ENCODE measurements around the gene GPATCH3.

GPATCH3 gene

GRCh38 chr1:26938004-26938658 lies 37.9 kb upstream of the GPATCH3 start:
- H3K4me3 ChIP-seq (ENCODE audit: low read length), result no peak overlapping the region
- peaks cover 35% of the 10 kb centered on the region for H3K36me3 ChIP-seq (ENCODE audit: control insufficient read depth, insufficient read depth, low read length, severe bottlenecking)
- H3K27me3 ChIP-seq (replicated peaks; ENCODE audit: control insufficient read depth, insufficient read depth, low read length), result no peaks in the 10 kb centered on the region
- no peaks in the 10 kb centered on the region for H3K9me3 ChIP-seq (ENCODE audit: control insufficient read depth, low read length)
- peak overlapping the region; percentile 20 for H3K9ac ChIP-seq (ENCODE audit: low read length)
- no peak for DNase-seq (ENCODE audit: low read depth)
- H3K4me1 ChIP-seq (ENCODE audit: control insufficient read depth, insufficient read depth, low read length), result peaks cover 5% of the 10 kb centered on the region

- Histone ChIP-seq H3K9me3 (ENCODE audit: control insufficient read depth, low read length) (no peaks in the 10 kb centered on the region), H3K4me1 (ENCODE audit: control insufficient read depth, insufficient read depth, low read length) (peaks cover 5% of the 10 kb centered on the region), H3K9ac (ENCODE audit: low read length) (no peak overlapping the region), H3K27me3 (replicated peaks; ENCODE audit: control insufficient read depth, insufficient read depth, low read length) (no peaks in the 10 kb centered on the region), H3K4me3 (ENCODE audit: low read length) (no peak overlapping the region), H3K36me3 (ENCODE audit: control insufficient read depth, insufficient read depth, low read length, severe bottlenecking) (peaks cover 22% of the 10 kb centered on the region)
- no peak for DNase-seq (ENCODE audit: low read depth)
Observed at GRCh38 chr1:26936823-26937222, 36.6 kb upstream of the GPATCH3 start.

GRCh38 chr1:26932531-26932930 lies 32.3 kb upstream of the GPATCH3 start:
- no peaks in the 10 kb centered on the region for H3K27me3 ChIP-seq (replicated peaks; ENCODE audit: control insufficient read depth, insufficient read depth, low read length)
- no peaks in the 10 kb centered on the region for H3K4me1 ChIP-seq (ENCODE audit: control insufficient read depth, insufficient read depth, low read length)
- no peak overlapping the region for H3K9ac ChIP-seq (ENCODE audit: low read length)
- no peak overlapping the region for H3K4me3 ChIP-seq (ENCODE audit: low read length)
- peaks cover 43% of the 10 kb centered on the region for H3K36me3 ChIP-seq (ENCODE audit: control insufficient read depth, insufficient read depth, low read length, severe bottlenecking)
- no peak for DNase-seq (ENCODE audit: low read depth)
- no peaks in the 10 kb centered on the region for H3K9me3 ChIP-seq (ENCODE audit: control insufficient read depth, low read length)

- Histone ChIP-seq H3K9ac (ENCODE audit: low read length) (no peak overlapping the region), H3K36me3 (ENCODE audit: control insufficient read depth, insufficient read depth, low read length, severe bottlenecking) (peaks cover 45% of the 10 kb centered on the region), H3K9me3 (ENCODE audit: control insufficient read depth, low read length) (no peaks in the 10 kb centered on the region), H3K4me3 (ENCODE audit: low read length) (no peak overlapping the region), H3K4me1 (ENCODE audit: control insufficient read depth, insufficient read depth, low read length) (peaks cover 18% of the 10 kb centered on the region), H3K27me3 (replicated peaks; ENCODE audit: control insufficient read depth, insufficient read depth, low read length) (no peaks in the 10 kb centered on the region)
- no peak for DNase-seq (ENCODE audit: low read depth)
Observed at GRCh38 chr1:26923711-26924110, 23.4 kb upstream of the GPATCH3 start.

- H3K9ac ChIP-seq (ENCODE audit: low read length), result peak overlapping the region; percentile 96
- no peaks in the 10 kb centered on the region for H3K27me3 ChIP-seq (replicated peaks; ENCODE audit: control insufficient read depth, insufficient read depth, low read length)
- H3K36me3 ChIP-seq (ENCODE audit: control insufficient read depth, insufficient read depth, low read length, severe bottlenecking), result peaks cover 37% of the 10 kb centered on the region
- H3K4me3 ChIP-seq (ENCODE audit: low read length), result peak overlapping the region; percentile 93
- peaks cover 18% of the 10 kb centered on the region for H3K4me1 ChIP-seq (ENCODE audit: control insufficient read depth, insufficient read depth, low read length)
- no peaks in the 10 kb centered on the region for H3K9me3 ChIP-seq (ENCODE audit: control insufficient read depth, low read length)
- DNase-seq (ENCODE audit: low read depth), result no peak
Observed at GRCh38 chr1:26922901-26923300, 22.6 kb upstream of the GPATCH3 start.

- H3K27me3 ChIP-seq (replicated peaks; ENCODE audit: control insufficient read depth, insufficient read depth, low read length), result no peaks in the 10 kb centered on the region
Observed at GRCh38 chr1:26922431-26922729, 22.1 kb upstream of the GPATCH3 start.

GRCh38 chr1:26921540-26922430 lies 21.5 kb upstream of the GPATCH3 start, which contains the start of gene NUDC:
TSS of gene NUDC (plus strand) at chr1:26921743. CDS start at chr1:26921849, 106 bp downstream.
- peak within 1 kb of the TSS; percentile 96 for H3K9ac ChIP-seq (ENCODE audit: low read length)
- DNase-seq (ENCODE audit: low read depth), result peak; percentile 99
- no peaks in the 10 kb centered on the region for H3K27me3 ChIP-seq (replicated peaks; ENCODE audit: control insufficient read depth, insufficient read depth, low read length)
- peaks cover 18% of the 10 kb centered on the region for H3K4me1 ChIP-seq (ENCODE audit: control insufficient read depth, insufficient read depth, low read length)
- H3K36me3 ChIP-seq (ENCODE audit: control insufficient read depth, insufficient read depth, low read length, severe bottlenecking), result peaks cover 27% of the 10 kb centered on the region
- no peaks in the 10 kb centered on the region for H3K9me3 ChIP-seq (ENCODE audit: control insufficient read depth, low read length)
- H3K4me3 ChIP-seq (ENCODE audit: low read length), result peak within 1 kb of the TSS; percentile 93

More at GRCh38 chr1:26922431-26922729, 22.1 kb upstream of the GPATCH3 start:
- H3K9me3 ChIP-seq (ENCODE audit: control insufficient read depth, low read length), result no peaks in the 10 kb centered on the region
- no peak for DNase-seq (ENCODE audit: low read depth)
- peaks cover 32% of the 10 kb centered on the region for H3K36me3 ChIP-seq (ENCODE audit: control insufficient read depth, insufficient read depth, low read length, severe bottlenecking)
- H3K4me3 ChIP-seq (ENCODE audit: low read length), result peak overlapping the region; percentile 93
- H3K9ac ChIP-seq (ENCODE audit: low read length), result peak overlapping the region; percentile 96
- peaks cover 18% of the 10 kb centered on the region for H3K4me1 ChIP-seq (ENCODE audit: control insufficient read depth, insufficient read depth, low read length)

- H3K9ac ChIP-seq (ENCODE audit: low read length), result peak overlapping the region; percentile 96
- H3K36me3 ChIP-seq (ENCODE audit: control insufficient read depth, insufficient read depth, low read length, severe bottlenecking), result peaks cover 20% of the 10 kb centered on the region
- H3K27me3 ChIP-seq (replicated peaks; ENCODE audit: control insufficient read depth, insufficient read depth, low read length), result no peaks in the 10 kb centered on the region
- no peaks in the 10 kb centered on the region for H3K9me3 ChIP-seq (ENCODE audit: control insufficient read depth, low read length)
- H3K4me1 ChIP-seq (ENCODE audit: control insufficient read depth, insufficient read depth, low read length), result peaks cover 18% of the 10 kb centered on the region
- no peak for DNase-seq (ENCODE audit: low read depth)
- H3K4me3 ChIP-seq (ENCODE audit: low read length), result peak overlapping the region; percentile 93
Observed at GRCh38 chr1:26921126-26921539, 20.9 kb upstream of the GPATCH3 start.

GRCh38 chr1:26915204-26915842 lies 15.1 kb upstream of the GPATCH3 start:
- Histone ChIP-seq H3K36me3 (ENCODE audit: control insufficient read depth, insufficient read depth, low read length, severe bottlenecking) (no peaks in the 10 kb centered on the region), H3K9me3 (ENCODE audit: control insufficient read depth, low read length) (no peaks in the 10 kb centered on the region), H3K4me1 (ENCODE audit: control insufficient read depth, insufficient read depth, low read length) (no peaks in the 10 kb centered on the region), H3K9ac (ENCODE audit: low read length) (no peak overlapping the region), H3K4me3 (ENCODE audit: low read length) (no peak overlapping the region), H3K27me3 (replicated peaks; ENCODE audit: control insufficient read depth, insufficient read depth, low read length) (no peaks in the 10 kb centered on the region)
- DNase-seq (ENCODE audit: low read depth), result no peak

- no peaks in the 10 kb centered on the region for H3K9me3 ChIP-seq (ENCODE audit: control insufficient read depth, low read length)
- H3K36me3 ChIP-seq (ENCODE audit: control insufficient read depth, insufficient read depth, low read length, severe bottlenecking), result no peaks in the 10 kb centered on the region
- H3K4me3 ChIP-seq (ENCODE audit: low read length), result no peak within 1 kb of the TSS
- no peaks in the 10 kb centered on the region for H3K4me1 ChIP-seq (ENCODE audit: control insufficient read depth, insufficient read depth, low read length)
- no peak for DNase-seq (ENCODE audit: low read depth)
- no peaks in the 10 kb centered on the region for H3K27me3 ChIP-seq (replicated peaks; ENCODE audit: control insufficient read depth, insufficient read depth, low read length)
- no peak within 1 kb of the TSS for H3K9ac ChIP-seq (ENCODE audit: low read length)
Observed at GRCh38 chr1:26913754-26914619, 13.7 kb upstream of the GPATCH3 start, which contains the start of gene NR0B2. TSS of gene NR0B2 (minus strand) at chr1:26913975. CDS start at chr1:26913940, 35 bp downstream.

Measured in adipocyte (in vitro differentiated cells).